ENCODE results near the gene RENBP. TPM values are rescaled to one million over a fixed set of nuclear protein-coding genes. Genes with fewer than 3 reads are reported as not detected.

RENBP gene
- total and polyA plus RNA-seq, 9 of the 15 experiments (the other 6 are each of a cell fraction or from before 2014, with no cell fraction given), result 0.07 to 14.8 (median 10.6) TPM; not detected in 1

GRCh38 chrX:153970357-153971123 is 26.1 kb upstream of the RENBP start (continued):
- TF ChIP-seq ZNF445 (CRISPR knock-in tag; IDR thresholded peaks at IDR 0.05; ENCODE audit: low read depth), result no peak
- TF ChIP-seq CREB3L1 (IDR thresholded peaks at IDR 0.05; ENCODE audit: borderline replicate concordance, low read depth), result no peak
- TF ChIP-seq TBP (optimal IDR thresholded peaks at IDR 0.05; ENCODE audit: low read depth, low read length), result no peak
- TF ChIP-seq GTF3C2 (IDR thresholded peaks at IDR 0.05; ENCODE audit: borderline replicate concordance, extremely low read depth, insufficient read length), result no peak
- no peak for TF ChIP-seq KAT2B (IDR thresholded peaks at IDR 0.05; ENCODE audit: low read depth, low read length)
- TF ChIP-seq ZNF507 (tag; conservative IDR thresholded peaks at IDR 0.05), result no peak
- TF ChIP-seq MYC (IDR thresholded peaks at IDR 0.05; ENCODE audit: low read depth, low read length), result peak; percentile 67; the same call in 1 of the 2 replicates
- TF ChIP-seq MYC (CRISPR knock-in tag; IDR thresholded peaks at IDR 0.05; ENCODE audit: borderline replicate concordance, low read depth), result peak; percentile 9; the same call in 1 of the 2 replicates
- TF ChIP-seq ZBTB11 (CRISPR knock-in tag; IDR thresholded peaks at IDR 0.05), result no peak
- no peak for TF ChIP-seq ID3 (CRISPR knock-in tag; IDR thresholded peaks at IDR 0.05)
- peak; percentile 64 for TF ChIP-seq ID3 (tag; IDR thresholded peaks at IDR 0.05)
- TF ChIP-seq NCOR1 (IDR thresholded peaks at IDR 0.05), result peak; percentile 35; the same call in 1 of the 2 replicates
- no peak for TF ChIP-seq SMARCE1 (IDR thresholded peaks at IDR 0.05)
- no peak for TF ChIP-seq HMG20A (CRISPR knock-in tag; conservative IDR thresholded peaks at IDR 0.05)
- no peak for TF ChIP-seq HDAC2 (IDR thresholded peaks at IDR 0.05)
- TF ChIP-seq VEZF1 (CRISPR knock-in tag; IDR thresholded peaks at IDR 0.05), result peak; percentile 72
